GM19351 (cell line): ENCODE results near the gene OPTC.

Source experiments
- ATAC-seq: cut with Tn5 transposase; IDR thresholded peaks from one replicate; pipeline ENCODE4 v1.9.1; 2021; ENCODE audit warnings: mild to moderate bottlenecking, moderate library complexity; ENCODE audit not compliant: unreplicated experiment

The OPTC gene

GRCh38 chr1:203490607-203491006 lies 3.3 kb upstream of the OPTC start:
- ATAC-seq: no peak

DNA sequence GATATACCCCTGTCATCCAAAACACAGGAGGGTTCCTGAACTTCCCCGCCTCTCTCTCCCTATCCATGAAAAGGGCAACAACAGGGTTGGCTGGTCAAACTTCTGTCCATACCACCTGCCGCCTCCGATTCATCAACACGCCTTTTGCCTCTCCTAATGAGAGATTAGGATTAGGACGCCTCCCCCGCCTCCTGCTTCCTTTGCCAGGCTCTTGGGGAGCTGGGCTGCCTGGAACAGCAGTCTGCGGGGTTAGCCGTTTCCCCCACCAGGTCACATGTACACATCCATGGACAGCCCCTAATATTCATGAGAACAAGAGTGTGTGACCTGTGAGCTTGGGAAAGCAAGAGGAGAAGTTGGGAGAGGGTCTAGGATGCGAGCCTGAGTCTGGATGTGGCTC lies 2.3 kb upstream of the OPTC start:
- ATAC-seq: no peak

GRCh38 chr1:203492082-203492747 lies 1.7 kb upstream of the OPTC start:
- no peak for ATAC-seq

- ATAC-seq: no peak
Measured at GRCh38 chr1:203492748-203493130, 1.2 kb upstream of the OPTC start.

GRCh38 chr1:203495845-203496244 lies 1.9 kb downstream of the OPTC start:
- no peak for ATAC-seq

DNA sequence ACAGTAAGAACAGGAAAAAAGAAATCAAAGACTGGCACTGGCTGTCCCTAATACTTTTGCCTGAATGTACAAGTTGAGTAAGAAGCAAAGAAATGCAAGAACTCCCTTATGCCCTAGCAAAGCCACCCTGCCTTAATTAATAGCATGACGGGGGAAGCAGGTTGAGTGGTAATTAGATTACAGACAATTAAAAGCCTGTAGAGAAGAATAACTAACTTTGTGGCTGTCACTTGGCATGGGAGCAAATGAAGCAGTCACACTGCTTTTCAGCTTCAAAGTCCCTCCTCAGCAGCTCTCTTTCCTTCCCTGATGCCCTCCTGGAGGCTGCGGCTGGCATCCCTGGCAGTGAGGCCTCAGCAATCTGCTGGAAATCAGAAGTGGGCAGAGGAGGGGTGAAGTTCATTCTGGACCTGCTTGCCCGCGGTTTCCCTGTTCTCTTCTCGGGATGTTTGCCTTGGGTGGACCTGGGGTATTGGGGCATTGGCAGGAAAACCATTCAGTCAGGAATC lies 3.4 kb downstream of the OPTC start:
- ATAC-seq: no peak

DNA sequence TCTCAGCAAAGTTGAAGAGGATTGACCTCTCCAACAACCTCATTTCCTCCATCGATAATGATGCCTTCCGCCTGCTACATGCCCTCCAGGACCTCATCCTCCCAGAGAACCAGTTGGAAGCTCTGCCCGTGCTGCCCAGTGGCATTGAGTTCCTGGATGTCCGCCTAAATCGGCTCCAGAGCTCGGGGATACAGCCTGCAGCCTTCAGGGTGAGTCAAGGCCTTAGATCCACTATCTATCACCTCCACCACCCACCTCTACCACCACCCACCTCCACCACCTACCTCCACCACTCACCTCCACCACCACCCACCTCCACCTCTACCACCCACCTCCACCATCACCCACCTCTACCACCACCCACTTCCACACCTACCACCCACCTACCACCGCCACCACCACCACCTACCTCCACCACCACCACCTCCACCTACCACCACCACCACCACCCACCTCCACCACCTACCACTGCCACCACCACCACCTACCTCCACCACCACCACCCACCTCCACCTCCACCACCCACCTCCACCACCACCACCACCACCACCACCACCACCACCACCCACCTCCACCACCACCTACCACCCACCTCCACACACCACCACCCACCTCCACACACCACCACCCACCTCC lies 5.8 kb downstream of the OPTC start:
- ATAC-seq: no peak

DNA sequence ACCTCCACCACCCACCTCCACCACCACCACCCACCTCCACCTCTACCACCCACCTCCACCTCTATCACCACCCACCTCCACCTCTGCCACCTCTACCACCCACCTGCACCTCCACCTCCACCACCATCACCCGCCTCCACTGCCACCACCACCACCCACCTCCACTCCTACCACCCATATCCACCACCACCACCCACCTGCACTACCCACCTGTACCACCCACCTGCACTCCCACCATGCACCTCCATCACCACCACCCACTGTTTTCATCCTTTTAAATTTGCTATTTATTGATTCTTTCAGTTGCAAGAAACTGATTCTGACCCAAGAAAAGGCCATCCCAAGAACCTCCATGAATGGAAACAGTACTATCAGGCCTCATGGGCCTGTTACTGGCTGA lies 6.3 kb downstream of the OPTC start:
- ATAC-seq: no peak

DNA sequence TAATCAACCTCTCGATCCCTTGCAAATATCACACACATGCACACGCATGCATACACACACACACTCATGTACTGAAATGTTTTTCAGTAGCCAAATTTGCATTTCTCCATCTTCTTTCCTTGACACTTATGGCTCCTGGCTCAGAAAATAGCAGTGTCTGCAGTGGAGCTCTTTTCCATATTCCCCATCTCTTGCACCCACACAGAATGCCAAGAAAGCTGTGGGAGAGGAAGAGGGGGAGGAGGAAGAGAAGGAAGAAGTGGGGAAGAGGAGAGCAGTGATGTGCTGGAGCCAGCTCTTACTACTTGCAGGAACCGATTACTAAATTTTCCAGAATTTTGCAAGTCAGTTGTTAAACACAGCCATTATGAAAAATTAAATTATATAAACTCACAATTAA lies 9.9 kb downstream of the OPTC start:
- ATAC-seq: no peak

DNA sequence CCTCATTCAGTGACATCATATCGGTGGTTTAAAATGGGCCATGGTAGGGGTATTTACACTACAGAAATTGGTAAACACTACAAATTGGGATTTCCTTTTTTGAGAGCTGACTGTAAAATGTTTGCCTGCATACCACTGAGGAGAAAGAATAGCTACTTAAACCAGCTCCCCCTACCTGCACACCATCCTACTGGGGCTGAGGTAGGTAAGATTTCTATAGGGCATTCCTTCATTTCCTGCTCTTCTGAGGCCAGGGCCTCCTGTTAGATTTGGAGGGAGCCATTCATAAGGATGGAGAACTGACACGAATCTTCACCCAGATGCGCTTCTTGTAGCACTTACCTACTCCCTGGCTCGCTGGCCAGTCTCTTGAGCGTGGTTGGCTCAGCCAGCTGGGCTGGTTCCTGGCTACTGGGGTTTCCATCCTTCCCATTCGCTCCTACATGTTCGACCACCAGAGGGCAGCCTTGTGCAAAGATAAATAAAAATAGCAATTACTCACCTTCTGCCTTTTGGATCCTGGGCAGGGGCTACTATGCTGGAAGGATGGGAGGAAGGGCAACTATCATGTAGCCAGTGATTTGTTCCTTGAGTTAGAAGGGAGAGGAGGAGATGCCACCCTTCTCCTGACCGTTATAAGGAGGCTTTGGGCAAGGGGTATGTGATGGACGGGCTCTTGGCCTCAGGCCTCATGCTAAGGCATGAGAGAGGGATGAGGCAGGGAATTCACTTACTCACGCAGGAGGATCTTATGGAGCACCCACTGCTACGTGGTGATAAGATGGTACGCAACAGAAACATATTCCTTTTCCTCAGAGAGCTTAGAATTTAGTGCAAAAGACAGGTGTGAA lies 10.7 kb downstream of the OPTC start:
- no peak for ATAC-seq

GRCh38 chr1:203505526-203506204 lies 11.7 kb downstream of the OPTC start:
- ATAC-seq: no peak

DNA sequence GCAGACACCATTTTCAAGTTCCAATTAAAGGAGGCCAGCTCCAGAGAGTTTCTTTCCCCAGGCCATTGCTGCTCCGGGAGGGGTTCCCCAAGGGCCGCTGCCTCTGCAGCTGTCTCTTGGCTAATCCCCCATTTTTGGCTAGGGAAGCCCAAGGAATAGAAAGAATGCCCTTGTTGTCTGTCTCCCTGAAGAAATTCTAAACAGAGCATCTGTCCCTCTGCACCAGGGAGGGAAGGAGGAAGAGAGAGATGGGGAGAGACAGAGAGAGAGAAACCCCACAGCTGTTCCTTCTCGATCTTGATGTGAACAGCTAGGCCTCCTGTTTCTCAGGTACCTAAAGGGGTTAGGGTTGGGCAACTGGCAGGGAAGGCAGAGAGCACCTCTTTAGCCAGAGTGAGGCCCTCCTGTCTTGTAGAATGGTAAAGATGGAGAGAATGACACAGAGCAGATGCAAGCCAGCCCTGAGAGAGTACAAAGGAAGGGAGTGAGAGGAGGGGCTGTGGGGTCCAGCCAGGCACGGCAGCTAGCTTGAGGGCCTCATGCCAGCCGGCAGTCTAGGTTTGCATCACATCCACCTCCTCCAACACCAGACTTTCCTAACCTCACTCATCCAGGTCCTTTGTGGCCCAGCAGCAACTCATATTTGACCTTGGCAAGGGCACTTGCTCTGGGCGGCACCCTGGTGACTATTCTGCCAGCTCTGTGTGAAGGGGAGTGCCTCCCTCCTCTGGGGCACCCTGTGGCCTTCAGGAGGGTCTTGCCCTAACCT lies 13.1 kb downstream of the OPTC start:
- ATAC-seq: no peak

- ATAC-seq: no peak
Measured at GRCh38 chr1:203507759-203508158, 13.8 kb downstream of the OPTC start.

DNA sequence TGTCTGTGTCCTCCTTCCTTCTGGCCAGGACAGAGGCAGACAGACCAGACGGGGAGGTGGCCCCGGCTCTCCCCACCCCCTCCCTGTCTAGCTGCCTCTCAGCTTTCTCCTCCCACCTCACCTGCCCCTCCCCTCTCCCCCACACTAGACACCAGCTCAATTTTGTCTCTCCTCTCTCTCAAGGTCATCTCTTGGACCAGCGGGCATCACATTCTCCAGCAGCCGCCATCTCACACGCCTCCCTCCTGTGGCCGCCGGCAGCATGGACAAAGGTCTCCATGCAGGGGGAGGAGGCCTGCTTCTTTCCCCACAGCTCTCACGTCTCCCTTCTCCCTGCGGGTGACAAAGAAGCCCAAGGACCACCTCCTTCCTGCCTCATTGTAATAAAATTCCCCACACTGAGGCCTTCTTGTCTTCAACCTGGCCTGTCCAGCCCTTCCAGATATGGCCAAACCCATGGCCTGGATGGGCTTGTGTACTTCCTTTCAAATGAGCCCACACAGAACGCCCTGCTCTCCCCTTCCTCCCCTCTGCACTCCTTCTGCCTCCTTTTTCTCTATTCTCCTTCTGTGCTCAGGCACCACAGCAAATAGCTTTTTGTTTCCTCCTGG lies 14.6 kb downstream of the OPTC start:
- no peak for ATAC-seq

DNA sequence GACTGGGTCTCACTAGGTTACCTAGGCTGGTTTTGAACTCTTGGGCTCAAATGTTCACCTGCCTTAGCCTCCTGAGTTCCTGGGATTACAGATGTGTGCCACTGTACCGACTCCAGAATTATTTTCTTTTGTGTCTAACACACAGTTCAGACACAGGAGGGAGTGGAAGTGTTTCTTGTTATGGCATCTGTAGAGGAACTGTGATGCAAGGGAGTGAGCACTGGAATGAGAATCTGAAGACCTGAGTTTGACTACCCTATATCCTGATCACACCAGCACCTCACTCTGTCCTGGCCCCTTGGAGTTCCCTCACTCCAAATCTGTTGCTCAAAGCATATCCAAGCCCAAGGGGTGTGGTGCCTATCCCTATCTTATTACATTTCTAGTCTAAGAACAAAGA lies 15.2 kb downstream of the OPTC start:
- ATAC-seq: no peak

- no peak for ATAC-seq
Measured at GRCh38 chr1:203511513-203511912, 17.6 kb downstream of the OPTC start.

GRCh38 chr1:203511930-203512329 lies 18.0 kb downstream of the OPTC start:
- ATAC-seq: no peak

DNA sequence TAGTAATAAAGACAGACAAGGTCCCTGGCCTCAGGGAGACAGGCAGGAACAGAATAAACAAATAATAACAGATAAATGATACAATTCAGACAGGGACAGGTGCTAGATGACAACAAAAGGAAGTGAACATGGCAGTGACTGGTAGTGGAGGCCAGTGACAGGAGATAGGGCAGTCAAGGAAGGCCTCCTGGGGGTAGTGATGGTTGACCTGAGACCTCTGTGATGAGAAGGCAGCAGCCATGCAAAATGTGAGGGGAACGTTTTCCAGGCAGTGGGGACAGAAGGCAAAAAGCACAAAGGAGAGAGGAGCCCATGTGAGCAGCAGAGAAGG lies 18.5 kb downstream of the OPTC start:
- no peak for ATAC-seq

- ATAC-seq: no peak
Measured at GRCh38 chr1:203512848-203513584, 19.1 kb downstream of the OPTC start.
